Activated T-helper 1 cell treated with anti-CD3 and anti-CD28 coated beads, Interleukin-12 subunit alpha, Interleukin-12 subunit beta, Interleukin-2, Interleukin-4 antibody, amounts not matched to agents 30 ng/mL and 10 ng/mL and 1 ng/mL, durations not matched to agents 14 hours and 24 hours and 36 hours (primary cell): Measurements from ENCODE around the gene CPA4. TPM values are rescaled to one million over a fixed set of nuclear protein-coding genes. Genes with fewer than 3 reads are reported as not detected.
A peak's percentile ranks its signal among the peaks of the same experiment; 100 is the strongest.

Experiments used
- DNase-seq: peaks from one replicate; pipeline ENCODE4 v3.0.0; 2021; ENCODE audit warnings: low spot score
- H3K27ac Mint-ChIP-seq: one replicate; pipeline ENCODE4 v1.8.0; 2021; ENCODE audit warnings: mild to moderate bottlenecking, mixed read lengths
- H3K27me3 Mint-ChIP-seq: one replicate; pipeline ENCODE4 v1.8.0; 2022; ENCODE audit warnings: mild to moderate bottlenecking, moderate library complexity, mixed read lengths; ENCODE audit not compliant: insufficient read depth
- H3K36me3 Mint-ChIP-seq: one replicate; pipeline ENCODE4 v1.8.0; 2021; ENCODE audit warnings: low read depth, mixed read lengths
- H3K4me1 Mint-ChIP-seq: one replicate; pipeline ENCODE4 v1.8.0; 2021; ENCODE audit warnings: low read depth, mixed read lengths
- H3K4me3 Mint-ChIP-seq: one replicate; pipeline ENCODE4 v1.8.0; 2021; ENCODE audit warnings: mild to moderate bottlenecking, moderate library complexity, mixed read lengths
- H3K9me3 Mint-ChIP-seq: one replicate; pipeline ENCODE4 v1.8.0; 2021; ENCODE audit warnings: mixed read lengths
- intact Hi-C: fragments of 100-400 bp; cut with micrococcal nuclease; formaldehyde crosslinking; loops from one replicate; pipeline ENCODE4 v1.15.1; 2024
- total RNA-seq: library from RNA; stranded (reverse); gene quantifications from 2 replicates; pipeline ENCODE4 v1.2.3, GENCODE V29; 2022

Gene CPA4
- total RNA-seq, 1 donor from 2014 or later = not detected

GRCh38 chr7:130358471-130358870 is 65.5 kb downstream of the CPA4 start:
- peaks cover 2% of the 10 kb centered on the region for H3K27me3 Mint-ChIP-seq
- no peaks in the 10 kb centered on the region for H3K4me1 Mint-ChIP-seq
- H3K36me3 Mint-ChIP-seq = no peaks in the 10 kb centered on the region
- DNase-seq = no peak
- H3K27ac Mint-ChIP-seq = no peak overlapping the region
- peaks cover 13% of the 10 kb centered on the region for H3K9me3 Mint-ChIP-seq
- intact Hi-C loops = no loop called here
- no peak overlapping the region for H3K4me3 Mint-ChIP-seq

DNA sequence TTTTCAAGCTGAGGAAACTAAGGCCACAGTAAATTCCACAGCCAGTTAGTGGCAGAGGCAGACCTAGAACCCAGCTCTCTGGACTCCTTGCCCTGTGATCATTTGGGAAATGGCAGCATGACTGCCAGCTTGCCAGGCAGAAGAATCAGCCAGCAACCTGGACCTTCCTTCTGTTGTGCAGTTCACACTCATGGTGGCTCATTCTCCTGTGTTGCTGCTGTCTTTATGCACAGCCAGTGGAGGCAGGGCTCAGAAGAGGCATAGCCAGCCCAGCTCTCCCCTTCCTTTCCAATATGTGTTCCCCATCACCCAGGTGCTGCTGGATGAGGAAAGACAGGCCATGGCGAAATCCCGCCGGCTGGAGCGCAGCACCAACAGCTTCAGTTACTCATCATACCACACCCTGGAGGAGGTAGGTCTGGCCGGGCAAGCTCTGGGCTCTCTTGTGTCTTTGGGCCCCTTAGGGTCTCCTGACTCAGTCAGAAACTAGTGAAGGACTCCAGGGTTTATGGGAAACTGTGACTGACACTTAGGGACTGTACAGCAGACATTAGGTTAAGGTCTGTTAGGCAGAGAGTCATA is 66.4 kb downstream of the CPA4 start:
- peaks cover 2% of the 10 kb centered on the region for H3K27me3 Mint-ChIP-seq
- no peak overlapping the region for H3K4me3 Mint-ChIP-seq
- DNase-seq = no peak
- peaks cover 4% of the 10 kb centered on the region for H3K4me1 Mint-ChIP-seq
- no peak overlapping the region for H3K27ac Mint-ChIP-seq
- H3K9me3 Mint-ChIP-seq = peaks cover 13% of the 10 kb centered on the region
- no peaks in the 10 kb centered on the region for H3K36me3 Mint-ChIP-seq
- intact Hi-C loops = no loop called here

DNA sequence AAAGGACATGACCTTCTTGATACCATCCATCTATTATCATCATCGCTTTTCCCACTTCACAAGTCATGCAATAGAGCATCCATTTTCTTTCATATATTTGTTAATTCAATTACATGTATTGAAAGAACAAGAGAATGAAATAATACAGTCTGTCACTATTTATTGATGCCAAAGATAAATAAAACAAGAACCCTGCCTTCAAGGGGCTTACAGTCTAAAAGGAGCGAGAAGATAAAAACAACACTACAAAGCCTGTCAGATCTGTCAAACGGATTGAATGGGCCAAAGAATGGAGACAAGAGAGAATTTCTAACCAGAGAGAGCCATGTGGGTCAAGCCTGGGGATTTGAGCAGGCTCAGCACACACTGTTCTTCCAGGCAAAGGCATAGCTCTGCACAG is 67.6 kb downstream of the CPA4 start:
- H3K4me3 Mint-ChIP-seq = no peak overlapping the region
- intact Hi-C loops = no loop called here
- no peak for DNase-seq
- peaks cover 4% of the 10 kb centered on the region for H3K4me1 Mint-ChIP-seq
- peaks cover 13% of the 10 kb centered on the region for H3K9me3 Mint-ChIP-seq
- peaks cover 2% of the 10 kb centered on the region for H3K27me3 Mint-ChIP-seq
- no peaks in the 10 kb centered on the region for H3K36me3 Mint-ChIP-seq
- H3K27ac Mint-ChIP-seq = no peak overlapping the region

DNA sequence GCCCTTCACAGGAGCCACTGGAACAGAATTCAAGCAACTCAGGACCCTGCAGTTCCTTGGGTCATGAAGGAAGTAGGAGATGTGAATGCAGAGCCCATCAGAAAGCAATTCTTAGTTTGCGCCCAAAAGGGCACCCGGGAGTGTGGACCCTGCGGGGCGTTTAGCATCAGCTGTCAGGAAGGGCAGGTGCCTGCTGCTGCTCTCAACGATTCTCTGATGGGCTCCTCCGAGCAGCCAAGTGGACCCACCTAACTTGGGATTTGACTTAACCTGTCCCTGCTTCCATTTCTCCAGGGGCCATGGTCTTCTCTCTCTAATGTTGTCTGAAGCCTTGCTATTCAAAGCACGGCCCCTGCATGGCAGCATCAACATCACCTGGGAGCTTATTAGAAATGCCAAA is 68.7 kb downstream of the CPA4 start:
- Mint-ChIP-seq H3K27me3 (peaks cover 2% of the 10 kb centered on the region), H3K4me3 (no peak overlapping the region), H3K36me3 (no peaks in the 10 kb centered on the region), H3K4me1 (peaks cover 6% of the 10 kb centered on the region), H3K27ac (no peak overlapping the region), H3K9me3 (peaks cover 13% of the 10 kb centered on the region)
- intact Hi-C loops = no loop called here
- no peak for DNase-seq

DNA sequence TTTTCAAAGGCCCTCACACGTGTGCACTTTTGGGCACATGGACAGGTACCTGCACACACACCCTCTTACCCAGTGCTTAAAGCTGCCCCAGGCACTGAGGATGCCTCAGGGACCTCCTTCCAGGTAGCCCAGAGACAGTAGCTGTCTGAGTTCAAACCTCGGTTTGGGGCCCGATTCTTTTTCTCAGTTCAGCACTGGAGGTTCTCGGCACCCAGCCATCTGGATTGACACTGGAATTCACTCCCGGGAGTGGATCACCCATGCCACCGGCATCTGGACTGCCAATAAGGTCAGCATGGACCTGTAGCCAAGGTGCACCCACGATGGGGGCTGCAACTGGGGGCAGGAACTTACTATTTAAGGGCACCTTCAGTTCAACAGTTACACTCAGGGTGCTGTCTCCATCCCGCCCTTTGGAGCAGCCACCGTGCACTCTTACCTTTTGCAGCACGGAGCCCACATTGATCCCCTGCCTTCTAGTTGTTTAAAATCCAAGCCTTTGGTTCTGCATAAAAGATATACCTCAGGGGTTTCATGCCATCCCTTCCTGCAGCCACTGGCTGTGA is 69.4 kb downstream of the CPA4 start:
- no peaks in the 10 kb centered on the region for H3K36me3 Mint-ChIP-seq
- DNase-seq = no peak
- peaks cover 2% of the 10 kb centered on the region for H3K27me3 Mint-ChIP-seq
- intact Hi-C loops = no loop called here
- peaks cover 13% of the 10 kb centered on the region for H3K9me3 Mint-ChIP-seq
- no peak overlapping the region for H3K27ac Mint-ChIP-seq
- no peak overlapping the region for H3K4me3 Mint-ChIP-seq
- peaks cover 13% of the 10 kb centered on the region for H3K4me1 Mint-ChIP-seq

- no peak overlapping the region for H3K4me3 Mint-ChIP-seq
- H3K9me3 Mint-ChIP-seq = peaks cover 13% of the 10 kb centered on the region
- H3K27me3 Mint-ChIP-seq = peaks cover 2% of the 10 kb centered on the region
- intact Hi-C loops = loop anchor here (1.0 kb wide), 3 partner anchors 54 to 286 kb away; no protein-coding TSS in a partner anchor
- peaks cover 15% of the 10 kb centered on the region for H3K4me1 Mint-ChIP-seq
- H3K27ac Mint-ChIP-seq = no peak overlapping the region
- no peak for DNase-seq
- H3K36me3 Mint-ChIP-seq = no peaks in the 10 kb centered on the region
Measured at GRCh38 chr7:130363026-130363847, 70.3 kb downstream of the CPA4 start.

DNA sequence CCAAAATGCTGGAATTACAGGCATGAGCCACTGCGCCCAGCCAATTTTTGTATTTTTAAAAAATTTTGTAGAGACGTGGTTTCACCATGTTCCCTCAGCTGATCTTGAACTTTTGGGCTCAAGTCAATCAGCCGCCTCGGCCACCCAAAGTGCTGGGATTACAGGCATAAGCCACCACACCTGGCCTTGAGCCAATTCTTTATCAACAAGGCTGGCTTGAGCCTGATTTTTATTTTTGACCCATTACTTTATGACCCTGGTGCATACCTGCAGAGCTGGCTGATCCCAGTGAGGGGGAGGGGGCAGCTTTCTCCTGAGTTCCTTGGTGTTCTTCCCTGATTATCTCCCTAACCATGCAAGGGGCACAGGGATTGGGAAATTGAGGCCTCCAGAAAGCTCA is 71.5 kb downstream of the CPA4 start:
- no peak overlapping the region for H3K4me3 Mint-ChIP-seq
- DNase-seq = no peak
- H3K9me3 Mint-ChIP-seq = peaks cover 10% of the 10 kb centered on the region
- no peak overlapping the region for H3K27ac Mint-ChIP-seq
- intact Hi-C loops = no loop called here
- H3K27me3 Mint-ChIP-seq = peaks cover 2% of the 10 kb centered on the region
- H3K36me3 Mint-ChIP-seq = peaks cover 2% of the 10 kb centered on the region
- peaks cover 27% of the 10 kb centered on the region for H3K4me1 Mint-ChIP-seq

DNA sequence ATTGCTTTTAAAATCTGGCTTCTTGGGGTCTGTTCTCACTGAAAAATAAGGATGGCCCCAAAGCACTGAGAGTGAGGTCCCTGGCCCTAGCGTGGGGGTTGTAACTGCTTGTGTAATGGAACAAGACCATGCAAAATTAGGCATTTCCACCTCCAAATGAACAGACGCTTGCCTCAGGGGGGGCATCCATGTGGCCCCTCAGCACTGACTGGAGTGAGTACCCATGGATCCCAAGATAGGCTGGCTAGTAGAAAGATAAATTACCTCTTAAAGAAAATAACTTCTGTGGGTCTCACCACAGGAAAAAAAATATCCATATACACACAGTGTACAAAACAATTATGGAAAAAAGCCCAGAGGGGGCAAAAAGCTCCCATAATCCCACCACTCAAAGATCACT is 72.1 kb downstream of the CPA4 start:
- intact Hi-C loops = loop anchor here (5.0 kb wide), 1 partner anchor 77 kb away; the partner anchor contains the start of gene CEP41
- DNase-seq = no peak
- Mint-ChIP-seq H3K4me3 (no peak overlapping the region), H3K27me3 (no peaks in the 10 kb centered on the region), H3K4me1 (peaks cover 33% of the 10 kb centered on the region), H3K27ac (no peak overlapping the region), H3K36me3 (peaks cover 3% of the 10 kb centered on the region), H3K9me3 (peaks cover 5% of the 10 kb centered on the region)

GRCh38 chr7:130365511-130366441 is 72.8 kb downstream of the CPA4 start:
- intact Hi-C loops = loop anchor here (5.0 kb wide), 1 partner anchor 77 kb away; the partner anchor contains the start of gene CEP41
- no peak for DNase-seq
- H3K27me3 Mint-ChIP-seq = no peaks in the 10 kb centered on the region
- H3K4me3 Mint-ChIP-seq = no peak overlapping the region
- H3K4me1 Mint-ChIP-seq = peaks cover 33% of the 10 kb centered on the region
- H3K27ac Mint-ChIP-seq = no peak overlapping the region
- peaks cover 3% of the 10 kb centered on the region for H3K36me3 Mint-ChIP-seq
- H3K9me3 Mint-ChIP-seq = no peaks in the 10 kb centered on the region

DNA sequence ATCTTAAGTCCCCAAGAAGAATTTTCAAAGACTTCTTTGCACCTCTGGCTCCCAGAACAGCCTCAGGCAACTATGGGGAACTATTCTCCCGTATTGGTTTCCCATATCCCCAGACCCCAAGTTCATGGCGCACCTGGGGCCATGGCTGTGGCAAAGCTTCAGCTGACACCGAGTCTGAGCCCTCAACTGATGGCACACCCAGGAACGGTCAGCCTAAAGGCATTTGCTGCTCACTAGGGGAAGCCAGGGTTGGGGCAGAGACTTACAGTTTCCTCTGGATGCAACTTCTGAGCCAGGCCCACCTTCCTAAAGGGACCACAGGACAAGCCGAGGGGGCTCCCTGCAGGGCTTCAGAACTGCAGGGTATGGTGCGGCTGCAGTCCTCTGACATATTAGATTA is 73.6 kb downstream of the CPA4 start:
- Mint-ChIP-seq H3K27ac (no peak overlapping the region), H3K4me3 (peak overlapping the region; percentile 15), H3K36me3 (peaks cover 3% of the 10 kb centered on the region), H3K4me1 (peaks cover 33% of the 10 kb centered on the region), H3K9me3 (no peaks in the 10 kb centered on the region), H3K27me3 (no peaks in the 10 kb centered on the region)
- DNase-seq = no peak
- intact Hi-C loops = loop anchor here (5.0 kb wide), 1 partner anchor 76 kb away; the partner anchor contains the start of gene CEP41

DNA sequence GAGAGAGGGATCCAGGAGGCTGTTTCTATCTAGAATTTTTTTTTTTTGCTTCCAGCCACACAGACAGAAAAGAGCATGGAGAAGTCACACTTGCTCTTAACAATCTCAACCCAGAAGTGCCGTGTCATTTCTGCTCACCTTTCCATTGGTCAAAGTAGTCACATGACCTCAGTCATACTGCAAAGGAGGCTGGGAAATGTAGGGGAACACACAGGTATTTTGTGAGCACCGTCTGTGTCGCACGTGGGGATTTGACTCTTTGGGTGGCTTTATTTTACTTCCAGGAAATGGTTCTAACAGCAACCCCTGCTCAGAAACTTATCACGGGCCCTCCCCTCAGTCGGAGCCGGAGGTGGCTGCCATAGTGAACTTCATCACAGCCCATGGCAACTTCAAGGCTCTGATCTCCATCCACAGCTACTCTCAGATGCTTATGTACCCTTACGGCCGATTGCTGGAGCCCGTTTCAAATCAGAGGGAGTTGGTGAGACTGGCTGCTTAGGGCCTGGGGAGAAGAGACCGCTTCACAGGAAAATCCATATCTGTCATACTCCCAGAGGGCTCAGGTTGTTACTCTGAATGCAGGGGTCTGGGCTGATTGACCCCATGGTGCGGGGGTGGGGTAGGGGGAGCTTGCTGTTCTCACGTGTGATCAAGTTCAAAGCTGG is 74.3 kb downstream of the CPA4 start:
- H3K9me3 Mint-ChIP-seq = no peaks in the 10 kb centered on the region
- peaks cover 33% of the 10 kb centered on the region for H3K4me1 Mint-ChIP-seq
- H3K27ac Mint-ChIP-seq = peak overlapping the region; percentile 43
- intact Hi-C loops = loop anchor here (5.0 kb wide), 1 partner anchor 75 kb away; the partner anchor contains the start of gene CEP41
- peak overlapping the region; percentile 49 for H3K4me3 Mint-ChIP-seq
- no peaks in the 10 kb centered on the region for H3K27me3 Mint-ChIP-seq
- no peak for DNase-seq
- H3K36me3 Mint-ChIP-seq = peaks cover 3% of the 10 kb centered on the region
